GM10266 (cell line): ENCODE measurements around the gene ARAP3.

ENCODE experiments used
- DNase-seq: peaks from one replicate; pipeline ENCODE4 v3.0.0; 2012; ENCODE audit errors: extremely low spot score
- TF ChIP-seq, protein P1 (sequence below): IDR thresholded peaks from 2 replicates; pipeline ENCODE4 v1.5.1; 2012; ENCODE audit warnings: mild to moderate bottlenecking, low read depth; ENCODE audit not compliant: control insufficient read depth, insufficient read depth; ENCODE audit errors: missing control alignments

The ARAP3 gene

DNA sequence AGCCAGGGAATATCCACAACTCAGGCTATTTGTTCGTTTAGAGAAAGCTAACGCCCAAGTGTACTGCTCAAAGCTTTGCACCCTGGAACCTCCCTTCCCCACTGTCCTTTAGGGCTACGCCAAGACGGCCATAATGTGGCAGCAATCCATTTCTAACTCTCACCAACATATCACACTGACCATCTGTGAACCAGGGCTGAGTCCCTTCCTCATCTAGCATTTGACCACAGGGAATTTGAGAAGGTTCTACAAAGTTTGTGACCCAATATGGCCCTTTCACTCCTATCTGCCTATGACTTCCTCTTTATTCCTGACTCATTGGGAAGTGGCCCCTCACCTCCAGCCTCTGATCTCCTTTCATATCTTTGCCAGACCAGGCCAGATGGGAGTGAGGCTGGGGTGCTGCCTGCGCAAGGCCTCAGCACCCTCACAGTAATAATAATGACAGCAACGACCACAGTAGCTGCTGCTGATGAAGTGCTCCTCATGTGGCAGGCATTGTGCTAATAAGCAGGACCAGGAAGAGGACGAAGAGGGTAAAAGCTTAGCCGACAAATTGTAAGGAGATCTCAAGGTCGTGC lies 9.3 kb upstream of the ARAP3 start:
- TF ChIP-seq, protein P1, sequence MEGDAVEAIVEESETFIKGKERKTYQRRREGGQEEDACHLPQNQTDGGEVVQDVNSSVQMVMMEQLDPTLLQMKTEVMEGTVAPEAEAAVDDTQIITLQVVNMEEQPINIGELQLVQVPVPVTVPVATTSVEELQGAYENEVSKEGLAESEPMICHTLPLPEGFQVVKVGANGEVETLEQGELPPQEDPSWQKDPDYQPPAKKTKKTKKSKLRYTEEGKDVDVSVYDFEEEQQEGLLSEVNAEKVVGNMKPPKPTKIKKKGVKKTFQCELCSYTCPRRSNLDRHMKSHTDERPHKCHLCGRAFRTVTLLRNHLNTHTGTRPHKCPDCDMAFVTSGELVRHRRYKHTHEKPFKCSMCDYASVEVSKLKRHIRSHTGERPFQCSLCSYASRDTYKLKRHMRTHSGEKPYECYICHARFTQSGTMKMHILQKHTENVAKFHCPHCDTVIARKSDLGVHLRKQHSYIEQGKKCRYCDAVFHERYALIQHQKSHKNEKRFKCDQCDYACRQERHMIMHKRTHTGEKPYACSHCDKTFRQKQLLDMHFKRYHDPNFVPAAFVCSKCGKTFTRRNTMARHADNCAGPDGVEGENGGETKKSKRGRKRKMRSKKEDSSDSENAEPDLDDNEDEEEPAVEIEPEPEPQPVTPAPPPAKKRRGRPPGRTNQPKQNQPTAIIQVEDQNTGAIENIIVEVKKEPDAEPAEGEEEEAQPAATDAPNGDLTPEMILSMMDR = no peak
- no peak for DNase-seq

DNA sequence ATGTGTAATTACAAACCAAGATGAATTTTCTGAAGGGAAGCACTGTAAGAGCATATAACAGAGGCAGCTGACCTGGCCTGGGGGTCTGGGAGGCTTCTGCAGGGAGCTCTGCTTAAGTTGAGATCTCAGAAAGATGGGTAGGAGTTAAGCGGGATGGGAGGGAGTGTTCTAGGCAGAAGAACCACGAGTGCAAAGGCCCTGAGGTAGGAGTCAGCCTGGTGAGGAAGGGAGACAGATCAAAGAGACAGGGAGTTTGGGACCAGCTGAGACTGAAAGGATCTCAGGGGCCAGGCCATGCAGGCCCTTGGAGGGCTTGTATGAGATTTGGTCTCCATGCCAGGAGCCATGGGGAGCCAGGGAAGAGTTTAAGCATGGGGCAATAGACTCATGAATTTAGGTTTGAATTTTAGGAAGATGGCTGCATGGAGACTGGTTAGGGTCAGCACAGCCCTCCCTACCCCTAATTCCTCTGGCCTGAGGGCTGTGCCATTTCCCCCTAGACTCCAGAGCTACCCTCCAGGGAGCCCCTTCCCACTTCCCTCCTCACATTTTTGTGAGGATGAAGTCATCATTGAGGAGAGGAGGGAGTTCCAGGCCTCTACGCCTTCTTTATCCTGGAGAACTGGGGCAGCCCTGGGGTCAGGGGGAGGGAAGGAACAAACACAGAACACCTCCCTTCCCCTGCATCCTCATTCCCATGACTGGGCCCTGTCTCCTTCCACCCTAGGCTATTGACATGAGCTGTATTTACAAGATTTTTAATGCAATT lies 4.8 kb upstream of the ARAP3 start:
- TF ChIP-seq, protein P1 = no peak
- no peak for DNase-seq

DNA sequence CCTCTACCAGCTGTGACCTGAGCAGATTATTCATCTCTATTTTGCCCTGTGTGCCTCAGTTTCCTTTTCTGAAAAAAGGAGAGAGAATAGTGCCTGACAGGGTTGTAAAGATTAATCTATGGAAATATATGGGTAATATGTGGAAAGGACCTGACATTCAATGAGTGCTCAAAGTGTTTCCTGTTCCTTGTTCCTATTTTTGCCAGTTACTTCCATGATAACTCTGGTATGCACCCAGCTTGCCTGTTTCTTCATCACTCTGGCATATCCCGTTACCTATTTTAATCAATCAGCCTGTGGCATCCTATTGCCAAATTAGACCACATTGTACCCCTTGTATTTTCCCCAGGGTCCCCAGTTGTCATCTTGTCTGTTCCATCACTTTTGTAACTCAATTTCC lies 3.6 kb upstream of the ARAP3 start:
- TF ChIP-seq, protein P1 = no peak

DNA sequence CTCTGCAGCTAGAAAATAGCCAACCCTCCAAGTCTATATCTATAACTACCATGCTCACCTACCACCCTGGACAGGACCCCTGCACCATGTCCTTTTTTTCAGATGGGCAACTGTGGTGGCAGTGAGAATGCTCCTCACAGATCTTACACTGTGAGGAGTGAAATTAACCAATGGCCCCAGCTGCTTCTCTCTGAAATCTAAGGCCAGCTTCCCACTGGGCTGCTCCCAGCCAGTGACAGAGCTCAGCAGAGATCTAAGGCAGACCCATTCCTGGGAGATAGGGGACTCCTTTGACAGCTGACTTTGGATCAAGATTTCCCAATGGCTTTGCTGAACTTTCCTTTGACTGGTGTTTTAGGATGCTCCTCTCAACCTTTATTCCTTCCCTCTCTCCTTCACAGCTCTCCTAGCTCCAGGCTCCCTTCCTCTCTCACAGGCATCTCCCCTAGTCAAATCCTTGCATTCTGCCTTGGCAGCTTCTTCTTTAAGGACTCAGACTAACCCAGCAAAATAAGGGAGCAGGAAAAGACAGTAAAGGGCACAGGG lies 1.6 kb upstream of the ARAP3 start:
- no peak for DNase-seq

More for the DNA sequence above, 3.6 kb upstream of the ARAP3 start:
- DNase-seq = no peak

DNA sequence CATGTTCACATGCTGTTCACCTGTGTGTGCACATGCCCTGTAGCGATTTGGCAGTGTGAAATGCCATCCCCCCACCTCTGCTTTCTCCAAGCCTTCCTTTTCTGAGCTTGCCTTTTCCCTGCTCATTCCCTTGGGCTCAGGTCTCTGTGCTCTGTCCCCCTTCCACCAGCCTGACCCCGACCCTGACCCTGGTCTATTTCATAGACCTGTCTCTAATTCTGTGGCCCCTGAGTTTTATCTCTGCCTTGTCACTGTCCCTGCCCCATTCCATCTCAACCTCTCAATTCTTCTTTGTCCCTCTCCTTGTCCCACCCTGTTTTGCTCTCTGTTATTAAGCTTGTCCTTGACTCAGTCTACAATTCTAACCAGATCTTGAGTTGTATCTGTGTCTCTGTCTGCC lies 735 bp downstream of the ARAP3 start:
- TF ChIP-seq, protein P1 = no peak
- DNase-seq = no peak

More for the DNA sequence above, 1.6 kb upstream of the ARAP3 start:
- TF ChIP-seq, protein P1 = no peak

DNA sequence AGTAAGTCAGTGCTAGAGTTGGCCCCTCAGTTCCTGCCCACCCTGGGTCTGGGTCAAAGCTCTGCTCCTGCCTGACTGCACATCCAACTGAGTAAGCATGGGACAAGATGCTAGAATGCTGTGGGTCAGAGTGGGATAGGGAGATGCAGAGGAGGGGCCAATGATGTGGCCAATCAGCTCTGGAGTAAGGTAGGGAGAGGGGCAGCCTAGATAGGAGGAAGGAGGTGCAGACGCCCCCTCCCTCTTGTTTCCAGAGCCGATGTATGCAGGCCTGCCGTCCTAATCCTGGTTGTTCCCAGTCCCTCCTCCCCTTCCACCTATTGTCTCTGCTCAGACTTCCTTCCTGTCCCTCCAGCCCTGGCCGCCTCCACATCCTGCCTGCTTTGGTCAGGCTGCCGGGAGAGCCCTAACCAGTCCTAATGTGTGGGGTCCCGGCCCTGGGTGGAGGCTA lies 1.3 kb downstream of the ARAP3 start:
- TF ChIP-seq, protein P1 = no peak
- DNase-seq = no peak

DNA sequence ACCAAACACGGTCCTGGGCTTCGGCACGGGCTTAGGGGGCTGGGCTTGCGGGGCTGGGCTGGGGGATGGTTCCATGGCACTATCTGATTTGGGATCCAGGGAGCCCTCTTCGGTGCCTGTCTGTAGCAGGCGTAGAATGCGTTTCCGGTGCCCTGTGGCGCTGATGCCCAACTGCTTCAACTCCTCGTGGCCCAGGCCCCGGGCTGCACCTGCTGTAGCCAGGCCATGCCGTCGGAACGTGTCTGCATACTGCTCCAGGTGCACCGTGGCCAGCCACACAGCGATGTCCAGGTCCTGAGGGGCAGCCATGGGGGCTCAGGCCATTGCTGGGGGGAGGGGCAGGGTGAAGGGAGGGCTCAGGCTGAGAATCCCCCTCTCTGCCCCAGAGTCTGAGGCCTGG lies 1.9 kb downstream of the ARAP3 start:
- no peak for DNase-seq
- TF ChIP-seq, protein P1 = no peak
